IPS-18a (cell line): Measurements from ENCODE around the gene BRPF3.

Experiments
- H3K27ac ChIP-seq: one replicate; pipeline ENCODE4 v1.5.1; 2013; ENCODE audit warnings: low read length
- H3K27me3 ChIP-seq: one replicate; pipeline ENCODE4 v1.6.1; 2013; ENCODE audit warnings: mild to moderate bottlenecking, low read length; ENCODE audit not compliant: control insufficient read depth, insufficient read depth
- H3K36me3 ChIP-seq: one replicate; pipeline ENCODE4 v1.6.1; 2013; ENCODE audit warnings: low read depth, low read length; ENCODE audit not compliant: control insufficient read depth
- H3K4me1 ChIP-seq: one replicate; pipeline ENCODE4 v1.6.1; 2013; ENCODE audit warnings: low read depth, low read length; ENCODE audit not compliant: control insufficient read depth
- H3K4me3 ChIP-seq: one replicate; pipeline ENCODE4 v1.5.1; 2013; ENCODE audit warnings: low read length
- H3K9ac ChIP-seq: one replicate; pipeline ENCODE4 v1.6.1; 2013; ENCODE audit warnings: mild to moderate bottlenecking, low read length, moderate library complexity
- H3K9me3 ChIP-seq: one replicate; pipeline ENCODE4 v1.6.1; 2013; ENCODE audit warnings: low read depth, low read length; ENCODE audit not compliant: control insufficient read depth

BRPF3 gene

GRCh38 chr6:36196113-36196879 is at the start of gene BRPF3:
Gene BRPF3 (plus strand): TSS chr6:36196744. CDS start chr6:36200323, 3,579 bp downstream.
- Histone ChIP-seq H3K27ac (peak within 1 kb of the TSS; percentile 86), H3K9ac (peak within 1 kb of the TSS; percentile 89), H3K4me1 (peaks cover 5% of the 10 kb centered on the region), H3K9me3 (no peaks in the 10 kb centered on the region), H3K4me3 (peak within 1 kb of the TSS; percentile 85), H3K36me3 (peaks cover 17% of the 10 kb centered on the region), H3K27me3 (no peaks in the 10 kb centered on the region)

DNA sequence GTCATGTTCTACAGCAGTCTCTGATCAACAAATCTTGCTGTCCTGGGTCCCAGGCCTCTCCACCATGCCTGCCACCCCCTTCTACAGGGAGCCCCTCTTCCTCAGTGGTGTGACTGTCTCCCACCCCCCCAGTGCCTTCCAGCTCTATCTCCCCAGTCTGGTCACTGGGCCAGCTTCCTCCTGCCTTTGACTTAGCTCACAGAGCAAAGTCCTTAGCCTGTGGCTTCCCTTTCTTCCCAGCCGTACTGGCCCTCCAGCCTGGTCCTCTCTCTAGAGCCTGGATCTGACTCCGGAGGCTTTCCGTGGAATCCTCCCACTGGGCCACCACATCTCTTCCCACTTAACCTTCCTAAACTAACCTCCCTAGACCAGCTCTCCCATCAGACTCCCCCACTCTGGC is 49.2 kb upstream of the BRPF3 start:
- H3K9ac ChIP-seq = no peak overlapping the region
- H3K4me1 ChIP-seq = no peaks in the 10 kb centered on the region
- no peaks in the 10 kb centered on the region for H3K36me3 ChIP-seq
- no peaks in the 10 kb centered on the region for H3K27me3 ChIP-seq
- H3K4me3 ChIP-seq = no peak overlapping the region
- H3K27ac ChIP-seq = no peak overlapping the region
- no peaks in the 10 kb centered on the region for H3K9me3 ChIP-seq

- Histone ChIP-seq H3K27ac (no peak overlapping the region), H3K27me3 (no peaks in the 10 kb centered on the region), H3K4me3 (no peak overlapping the region), H3K4me1 (no peaks in the 10 kb centered on the region), H3K36me3 (no peaks in the 10 kb centered on the region), H3K9me3 (no peaks in the 10 kb centered on the region), H3K9ac (no peak overlapping the region)
Observed at GRCh38 chr6:36149476-36149875, 47.1 kb upstream of the BRPF3 start.

GRCh38 chr6:36150283-36150682 is 46.3 kb upstream of the BRPF3 start:
- Histone ChIP-seq H3K9me3 (no peaks in the 10 kb centered on the region), H3K27ac (no peak overlapping the region), H3K9ac (no peak overlapping the region)

DNA sequence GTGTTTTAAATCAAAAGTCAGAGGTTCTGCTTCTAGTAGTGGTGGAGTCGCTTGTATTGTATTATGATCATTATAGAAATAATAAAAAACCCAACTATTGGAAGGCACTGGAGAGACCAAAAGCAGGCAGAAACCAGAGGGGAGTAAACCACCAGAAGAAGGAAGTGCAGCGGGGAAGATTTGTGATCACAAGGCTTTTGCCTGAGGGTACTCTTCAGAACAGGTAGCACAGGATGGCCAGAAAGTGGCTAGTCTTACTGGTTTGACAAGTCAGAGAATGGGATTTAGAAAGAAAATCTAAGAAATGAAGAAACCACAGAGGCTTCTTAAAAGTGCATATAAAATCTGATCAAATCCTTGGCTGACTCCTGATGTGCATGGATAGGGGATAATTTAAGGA is 42.3 kb upstream of the BRPF3 start:
- Histone ChIP-seq H3K4me1 (no peaks in the 10 kb centered on the region), H3K9me3 (no peaks in the 10 kb centered on the region), H3K36me3 (no peaks in the 10 kb centered on the region), H3K27me3 (no peaks in the 10 kb centered on the region), H3K4me3 (no peak overlapping the region), H3K27ac (no peak overlapping the region), H3K9ac (no peak overlapping the region)

More at GRCh38 chr6:36150283-36150682, 46.3 kb upstream of the BRPF3 start:
- H3K36me3 ChIP-seq = no peaks in the 10 kb centered on the region
- H3K4me1 ChIP-seq = no peaks in the 10 kb centered on the region
- H3K4me3 ChIP-seq = no peak overlapping the region
- no peaks in the 10 kb centered on the region for H3K27me3 ChIP-seq

DNA sequence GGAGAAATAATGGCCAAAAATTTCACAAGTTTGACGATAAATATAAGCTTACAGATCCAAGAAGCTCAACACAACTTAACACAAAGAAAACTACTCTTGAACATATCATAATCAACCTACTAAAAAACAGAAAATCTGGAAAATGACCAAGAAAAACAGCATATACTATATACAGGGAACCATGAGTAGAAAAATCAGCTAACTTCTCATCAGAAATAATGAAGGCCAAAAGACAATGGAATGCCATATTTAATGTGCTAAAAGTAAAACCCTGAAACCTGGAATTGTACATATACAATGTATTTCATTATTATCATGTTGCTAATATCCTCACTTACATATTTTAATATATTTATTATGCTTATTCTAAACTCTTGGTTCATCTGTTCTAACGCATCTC is 40.9 kb upstream of the BRPF3 start:
- Histone ChIP-seq H3K4me1 (no peaks in the 10 kb centered on the region), H3K4me3 (no peak overlapping the region), H3K27ac (no peak overlapping the region), H3K27me3 (no peaks in the 10 kb centered on the region), H3K36me3 (no peaks in the 10 kb centered on the region), H3K9me3 (no peaks in the 10 kb centered on the region), H3K9ac (no peak overlapping the region)

DNA sequence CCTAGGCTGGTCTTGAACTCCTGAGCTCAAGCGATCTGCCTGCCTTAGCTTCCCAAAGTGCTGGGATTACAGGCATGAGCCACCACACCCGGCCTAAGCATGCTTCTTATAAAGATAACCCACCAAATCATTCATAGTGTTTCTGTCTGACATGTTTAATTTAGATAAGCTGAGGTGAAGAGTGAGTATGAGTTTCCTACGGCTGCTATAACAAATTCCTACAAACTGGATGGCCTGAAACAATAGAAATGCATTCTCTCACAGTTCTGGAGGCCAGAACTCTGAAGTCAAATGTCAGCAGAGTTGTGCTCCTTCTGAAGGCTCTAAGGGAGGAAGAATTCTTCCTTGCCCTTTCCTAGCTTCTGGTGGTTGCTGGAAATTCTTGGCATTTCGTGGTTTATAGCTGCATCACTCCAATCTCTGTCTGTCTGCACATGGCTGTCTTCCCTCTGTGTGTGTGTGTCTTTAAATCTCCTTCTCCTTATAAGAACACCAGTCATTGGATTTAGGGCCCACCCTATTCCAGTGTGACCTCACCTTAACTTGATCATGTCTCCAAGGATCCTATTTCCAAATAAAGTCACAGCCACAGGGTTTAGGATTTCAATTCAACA is 36.3 kb upstream of the BRPF3 start:
- Histone ChIP-seq H3K36me3 (no peaks in the 10 kb centered on the region), H3K9ac (no peak overlapping the region), H3K9me3 (no peaks in the 10 kb centered on the region), H3K4me1 (no peaks in the 10 kb centered on the region), H3K27me3 (no peaks in the 10 kb centered on the region), H3K4me3 (no peak overlapping the region), H3K27ac (no peak overlapping the region)

DNA sequence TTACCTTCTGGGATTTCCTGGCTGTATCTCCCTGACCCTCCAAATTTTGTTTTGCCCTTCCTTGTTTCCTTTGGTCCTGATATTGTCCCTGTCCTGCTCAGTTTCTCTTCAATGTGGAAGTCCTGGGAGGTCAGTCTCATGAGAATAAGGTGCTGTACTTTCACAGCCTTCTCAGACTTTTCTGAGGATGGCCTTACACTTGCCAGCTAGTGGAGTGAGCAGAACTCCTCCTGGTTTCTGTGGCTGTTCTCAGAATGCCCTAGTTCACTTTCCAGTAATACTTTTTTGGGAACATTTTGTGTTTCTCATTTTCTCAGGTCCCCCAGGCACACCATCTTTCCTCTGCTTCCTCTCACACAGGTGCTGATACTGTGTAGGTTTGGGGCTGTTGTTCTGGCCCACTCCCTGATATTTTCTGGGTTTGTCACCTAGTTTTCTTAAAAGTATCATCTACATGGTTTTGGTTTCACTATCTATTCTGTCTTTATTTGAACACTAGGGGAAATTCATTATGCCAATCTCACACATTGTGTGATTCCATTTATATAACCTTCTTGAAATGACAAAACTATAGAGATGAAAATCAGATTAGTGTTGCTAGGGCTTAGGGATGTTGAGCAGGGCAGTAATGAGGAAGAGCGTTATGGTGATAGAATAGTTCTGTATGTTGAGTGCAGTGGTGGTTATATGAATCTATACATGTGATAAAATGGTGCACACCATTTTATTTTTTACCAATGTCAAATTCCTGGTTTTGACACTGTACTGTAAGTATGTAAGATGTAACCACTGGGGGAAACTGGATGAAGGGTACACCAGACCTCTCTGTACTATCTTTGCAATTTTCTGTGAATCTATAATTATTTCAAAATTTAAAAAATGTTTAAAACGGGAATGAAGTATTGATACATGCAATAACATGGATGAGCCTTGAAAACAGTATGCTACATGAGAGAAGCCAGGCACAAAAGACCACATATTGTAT is 27.2 kb upstream of the BRPF3 start:
- no peak overlapping the region for H3K27ac ChIP-seq
- H3K27me3 ChIP-seq = no peaks in the 10 kb centered on the region
- H3K9me3 ChIP-seq = no peaks in the 10 kb centered on the region
- no peaks in the 10 kb centered on the region for H3K36me3 ChIP-seq
- no peak overlapping the region for H3K9ac ChIP-seq
- H3K4me3 ChIP-seq = no peak overlapping the region
- no peaks in the 10 kb centered on the region for H3K4me1 ChIP-seq

GRCh38 chr6:36170704-36171103 is 25.8 kb upstream of the BRPF3 start:
- H3K4me3 ChIP-seq = no peak overlapping the region
- no peaks in the 10 kb centered on the region for H3K36me3 ChIP-seq
- H3K9ac ChIP-seq = no peak overlapping the region
- no peak overlapping the region for H3K27ac ChIP-seq
- no peaks in the 10 kb centered on the region for H3K4me1 ChIP-seq
- no peaks in the 10 kb centered on the region for H3K9me3 ChIP-seq
- H3K27me3 ChIP-seq = no peaks in the 10 kb centered on the region

DNA sequence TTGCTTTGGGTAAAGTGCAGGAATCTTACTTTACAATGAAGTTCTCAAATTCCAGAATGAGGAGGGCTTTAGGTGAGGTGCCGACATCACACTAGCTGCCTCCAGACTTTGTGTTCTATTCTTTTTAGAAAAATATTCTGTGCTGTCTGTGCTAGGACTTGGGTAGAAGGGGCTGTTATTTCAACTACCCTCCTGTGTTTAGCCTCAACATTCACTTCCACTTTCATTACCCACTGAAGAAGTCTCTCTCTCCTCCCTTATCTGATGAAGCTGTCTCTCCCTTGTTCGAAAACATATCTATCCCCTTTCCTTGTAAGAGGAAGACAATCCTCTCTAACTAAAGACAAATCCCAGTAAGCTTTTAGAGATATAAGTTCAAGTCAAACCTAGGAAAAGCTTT is 25.0 kb upstream of the BRPF3 start:
- H3K36me3 ChIP-seq = no peaks in the 10 kb centered on the region
- H3K27ac ChIP-seq = no peak overlapping the region
- no peaks in the 10 kb centered on the region for H3K4me1 ChIP-seq
- H3K9ac ChIP-seq = no peak overlapping the region
- no peak overlapping the region for H3K4me3 ChIP-seq
- no peaks in the 10 kb centered on the region for H3K27me3 ChIP-seq
- H3K9me3 ChIP-seq = no peaks in the 10 kb centered on the region

DNA sequence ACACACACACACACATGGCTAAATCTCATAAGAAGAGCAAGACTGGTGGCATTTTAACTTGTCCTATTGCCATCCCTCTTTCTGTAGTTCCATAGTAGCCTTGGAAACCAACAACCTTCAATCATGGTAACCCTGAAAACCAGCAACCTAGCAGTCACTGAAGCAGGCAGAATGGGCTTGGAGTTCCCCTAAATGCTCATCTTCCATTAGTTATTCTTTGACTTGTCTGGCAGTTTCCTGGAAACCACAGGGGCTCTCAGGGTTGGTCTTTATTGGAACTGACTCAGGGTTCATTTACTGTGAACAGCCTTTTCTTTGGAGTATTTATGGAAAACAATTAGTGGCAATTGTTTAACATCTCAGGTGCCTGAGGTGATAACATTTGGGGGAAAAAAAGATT is 19.4 kb upstream of the BRPF3 start:
- H3K4me3 ChIP-seq = no peak overlapping the region
- H3K27ac ChIP-seq = no peak overlapping the region
- no peak overlapping the region for H3K9ac ChIP-seq
- H3K36me3 ChIP-seq = no peaks in the 10 kb centered on the region
- H3K9me3 ChIP-seq = peaks cover 7% of the 10 kb centered on the region
- no peaks in the 10 kb centered on the region for H3K4me1 ChIP-seq
- H3K27me3 ChIP-seq = no peaks in the 10 kb centered on the region
